GM20000 (cell line): ENCODE results near the gene TMBIM1.

Experiments
- DNase-seq: peaks from one replicate; pipeline ENCODE4 v3.0.0; 2012; ENCODE audit warnings: low spot score
- TF ChIP-seq, protein P1 (sequence below): IDR thresholded peaks from 2 replicates; pipeline ENCODE4 v1.5.1; 2012; ENCODE audit warnings: mild to moderate bottlenecking, control low read depth; ENCODE audit errors: extremely low read depth, missing control alignments

The TMBIM1 gene, protein sequence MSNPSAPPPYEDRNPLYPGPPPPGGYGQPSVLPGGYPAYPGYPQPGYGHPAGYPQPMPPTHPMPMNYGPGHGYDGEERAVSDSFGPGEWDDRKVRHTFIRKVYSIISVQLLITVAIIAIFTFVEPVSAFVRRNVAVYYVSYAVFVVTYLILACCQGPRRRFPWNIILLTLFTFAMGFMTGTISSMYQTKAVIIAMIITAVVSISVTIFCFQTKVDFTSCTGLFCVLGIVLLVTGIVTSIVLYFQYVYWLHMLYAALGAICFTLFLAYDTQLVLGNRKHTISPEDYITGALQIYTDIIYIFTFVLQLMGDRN

DNA sequence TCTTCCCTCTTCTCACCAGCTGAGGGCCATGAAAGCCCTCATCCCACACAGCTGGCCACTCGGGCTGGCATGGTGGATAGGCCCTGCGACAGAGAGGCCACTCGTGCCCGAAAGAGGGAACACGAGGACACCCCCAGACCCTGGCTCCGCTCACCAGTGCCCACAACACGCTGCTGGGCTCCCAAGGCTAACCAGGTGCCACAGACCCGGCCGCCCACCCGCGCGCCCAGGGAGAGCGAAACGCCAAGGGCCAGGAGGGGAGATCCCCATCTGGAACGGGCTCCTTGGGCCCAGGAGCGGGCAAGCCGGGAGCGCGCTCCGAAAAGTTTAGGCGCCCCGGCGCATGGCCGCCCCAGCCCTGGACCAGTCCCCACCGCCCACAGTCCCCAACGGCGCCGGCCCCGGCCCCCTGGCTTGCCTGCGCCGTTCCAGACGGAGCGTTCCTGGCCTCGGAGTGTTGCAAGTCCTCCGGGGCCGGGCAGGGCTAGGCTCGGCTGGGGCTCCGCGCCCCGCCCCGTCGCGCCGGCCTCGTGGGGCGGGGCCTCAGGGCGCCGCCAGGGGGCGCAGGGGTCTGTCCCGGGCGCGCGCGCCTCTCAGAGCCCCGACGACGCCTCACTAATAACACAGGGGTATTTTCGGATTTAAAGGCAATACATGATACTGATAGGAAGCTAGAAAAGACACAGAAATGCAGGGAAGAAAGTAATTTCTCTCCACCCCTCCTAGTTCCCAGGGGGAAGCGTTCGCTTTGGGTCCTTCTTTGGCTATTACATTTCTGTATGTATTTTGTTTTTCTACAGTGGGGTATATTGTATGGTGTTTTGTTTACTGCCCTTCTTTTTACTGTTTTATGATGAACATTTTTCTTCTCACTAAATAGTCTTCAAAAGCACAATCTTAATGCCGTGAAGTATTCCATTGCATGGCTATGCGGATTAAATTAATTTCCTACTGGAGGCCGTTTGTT, at the start of gene TMBIM1:
Gene TMBIM1 (minus strand): TSS at position 456 of the 967 bp plus-strand sequence. CDS start 10,362 bp downstream, outside the sequence.
- peak; percentile 93 for DNase-seq
- TF ChIP-seq, protein P1, sequence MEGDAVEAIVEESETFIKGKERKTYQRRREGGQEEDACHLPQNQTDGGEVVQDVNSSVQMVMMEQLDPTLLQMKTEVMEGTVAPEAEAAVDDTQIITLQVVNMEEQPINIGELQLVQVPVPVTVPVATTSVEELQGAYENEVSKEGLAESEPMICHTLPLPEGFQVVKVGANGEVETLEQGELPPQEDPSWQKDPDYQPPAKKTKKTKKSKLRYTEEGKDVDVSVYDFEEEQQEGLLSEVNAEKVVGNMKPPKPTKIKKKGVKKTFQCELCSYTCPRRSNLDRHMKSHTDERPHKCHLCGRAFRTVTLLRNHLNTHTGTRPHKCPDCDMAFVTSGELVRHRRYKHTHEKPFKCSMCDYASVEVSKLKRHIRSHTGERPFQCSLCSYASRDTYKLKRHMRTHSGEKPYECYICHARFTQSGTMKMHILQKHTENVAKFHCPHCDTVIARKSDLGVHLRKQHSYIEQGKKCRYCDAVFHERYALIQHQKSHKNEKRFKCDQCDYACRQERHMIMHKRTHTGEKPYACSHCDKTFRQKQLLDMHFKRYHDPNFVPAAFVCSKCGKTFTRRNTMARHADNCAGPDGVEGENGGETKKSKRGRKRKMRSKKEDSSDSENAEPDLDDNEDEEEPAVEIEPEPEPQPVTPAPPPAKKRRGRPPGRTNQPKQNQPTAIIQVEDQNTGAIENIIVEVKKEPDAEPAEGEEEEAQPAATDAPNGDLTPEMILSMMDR: peak; percentile 93

DNA sequence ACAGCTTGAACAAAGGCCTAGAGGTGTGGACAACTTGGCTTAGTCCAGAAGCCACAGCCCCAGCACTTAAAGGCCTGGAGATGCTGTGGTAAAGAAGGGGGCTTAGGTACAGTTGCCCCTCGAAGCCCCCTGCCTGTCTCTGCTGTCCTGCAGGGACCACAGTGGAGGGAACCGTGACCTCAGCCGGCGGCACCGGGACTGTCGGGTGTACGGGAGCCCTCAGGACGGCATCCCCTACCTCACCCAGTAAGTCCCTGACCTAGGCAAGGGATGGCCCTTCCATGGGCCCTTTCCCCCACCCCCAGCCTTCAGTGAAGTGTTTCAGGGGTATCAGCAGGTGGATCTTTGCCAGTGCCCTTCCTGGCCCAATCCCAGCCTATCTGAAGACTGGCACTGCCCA, 49.1 kb upstream of the TMBIM1 start:
- no peak for DNase-seq
- TF ChIP-seq, protein P1: no peak

DNA sequence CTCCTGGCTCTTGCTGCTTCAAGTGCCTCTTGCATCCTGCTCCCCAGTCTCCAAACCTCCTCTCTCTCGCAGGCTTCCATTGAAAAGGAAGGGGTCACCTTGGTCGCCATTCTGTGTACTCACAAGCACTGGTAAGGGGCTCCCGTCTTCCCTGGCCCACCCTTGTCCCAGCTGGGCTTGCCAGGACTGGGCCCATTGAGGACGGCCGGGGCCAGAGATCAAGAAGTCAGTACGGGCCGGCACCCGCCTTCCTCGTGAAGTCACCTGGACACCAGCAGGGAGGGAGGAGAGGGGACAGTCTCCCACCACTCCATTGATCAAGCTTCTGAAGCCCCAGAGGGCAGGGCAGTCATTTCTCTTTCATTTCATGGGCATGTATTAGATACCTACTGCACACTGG, 48.4 kb upstream of the TMBIM1 start:
- no peak for DNase-seq
- TF ChIP-seq, protein P1: no peak

DNA sequence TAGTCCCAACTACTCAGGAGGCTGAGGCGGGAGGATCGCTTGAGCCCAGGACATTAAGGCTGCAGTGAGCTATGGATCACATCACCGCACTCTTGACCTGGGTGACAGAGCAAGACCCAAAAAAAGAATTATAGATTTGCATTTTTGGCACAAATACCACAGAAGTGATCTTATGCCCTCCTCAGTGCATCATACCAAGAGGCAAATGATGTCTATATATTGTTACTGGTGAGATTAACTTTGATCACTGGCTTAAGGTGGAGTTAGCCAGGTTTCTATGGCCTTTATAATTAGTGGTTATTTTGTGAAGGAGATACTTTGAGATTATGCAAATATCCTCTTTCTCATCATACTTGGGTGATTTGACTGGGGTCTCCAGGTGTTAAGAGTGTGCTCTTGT, 42.2 kb upstream of the TMBIM1 start:
- no peak for DNase-seq
- TF ChIP-seq, protein P1: no peak

DNA sequence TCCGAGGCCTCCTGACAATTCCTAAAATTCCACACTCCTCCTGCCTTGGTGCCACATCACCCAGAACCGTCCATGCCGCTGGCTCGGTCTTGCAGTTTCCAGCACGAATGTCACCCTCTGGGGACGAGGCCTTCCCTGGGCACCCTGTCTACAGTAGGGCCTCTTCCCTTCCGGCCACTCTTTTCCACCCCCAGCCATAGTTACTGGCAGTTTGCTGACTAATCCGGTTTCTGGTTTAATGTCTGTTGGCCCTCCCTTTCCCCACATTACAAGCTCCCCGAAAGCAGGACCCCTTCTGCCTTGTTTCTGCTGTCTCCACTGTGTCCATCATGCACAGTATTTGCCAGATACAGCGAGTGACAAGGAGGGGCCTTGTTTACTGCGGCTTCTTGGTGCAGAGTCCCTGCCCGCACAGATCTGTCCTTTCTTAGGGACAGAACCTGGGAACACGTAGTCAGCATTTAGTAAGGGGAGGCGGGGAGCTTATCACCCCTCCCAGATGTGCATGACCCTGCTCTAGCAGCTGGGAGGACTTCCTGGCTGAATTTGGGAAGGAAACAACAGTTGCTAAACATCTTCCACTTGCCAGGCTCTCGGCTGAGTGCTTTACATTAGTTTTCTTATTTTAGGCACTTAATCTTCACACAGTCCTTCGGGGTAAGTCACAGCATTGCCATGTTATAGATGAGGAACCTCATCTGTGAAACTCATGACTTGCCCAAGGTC, 40.8 kb upstream of the TMBIM1 start:
- DNase-seq: no peak
- TF ChIP-seq, protein P1: no peak

DNA sequence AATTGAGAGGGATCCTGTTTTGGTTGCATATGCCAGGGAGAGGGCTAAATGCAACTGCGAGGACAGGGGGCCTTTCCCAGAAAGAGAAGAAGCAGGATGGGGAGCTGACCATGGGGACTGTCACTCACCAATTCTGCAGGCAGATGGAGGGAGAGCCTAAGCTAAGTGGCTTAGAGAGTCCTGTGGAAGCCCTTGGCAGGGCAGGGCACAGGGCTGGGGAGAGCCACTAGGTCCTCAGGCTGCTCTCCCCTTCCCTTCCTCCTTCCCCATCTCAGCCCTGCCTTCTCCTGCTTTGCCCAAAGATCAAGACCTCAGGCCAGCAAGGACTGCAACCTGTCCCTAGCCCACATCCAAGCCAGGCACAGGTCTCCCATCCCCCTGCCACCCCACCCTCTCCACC, 40.0 kb upstream of the TMBIM1 start:
- TF ChIP-seq, protein P1: no peak

More for the DNA sequence above, 40.0 kb upstream of the TMBIM1 start:
- DNase-seq: peak; percentile 5
